Uterus (tissue), 2 donors: Measurements from ENCODE around the gene SERPINI2.

Experiments used
- POLR2A ChIP-seq, 2 donors: fragments of 450-650 bp; IDR thresholded peaks; one replicate each; pipeline ENCODE4 v1.6.1; 2016; ENCODE audit warnings: antibody characterized with exemption in 2 of 2, mild to moderate bottlenecking in 1 of 2, moderate library complexity in 1 of 2
- TF ChIP-seq, protein P1 (sequence below), 4 experiments: fragments of 200-600 bp in 2 of 4; fragments of 450-650 bp in 2 of 4; sonication (generic) in 2 of 4; IDR thresholded peaks; one replicate each; pipeline ENCODE4 v1.5.1; 2016 to 2019; ENCODE audit warnings: antibody characterized with exemption in 4 of 4, mild to moderate bottlenecking in 2 of 4, moderate library complexity in 1 of 4

DNA sequence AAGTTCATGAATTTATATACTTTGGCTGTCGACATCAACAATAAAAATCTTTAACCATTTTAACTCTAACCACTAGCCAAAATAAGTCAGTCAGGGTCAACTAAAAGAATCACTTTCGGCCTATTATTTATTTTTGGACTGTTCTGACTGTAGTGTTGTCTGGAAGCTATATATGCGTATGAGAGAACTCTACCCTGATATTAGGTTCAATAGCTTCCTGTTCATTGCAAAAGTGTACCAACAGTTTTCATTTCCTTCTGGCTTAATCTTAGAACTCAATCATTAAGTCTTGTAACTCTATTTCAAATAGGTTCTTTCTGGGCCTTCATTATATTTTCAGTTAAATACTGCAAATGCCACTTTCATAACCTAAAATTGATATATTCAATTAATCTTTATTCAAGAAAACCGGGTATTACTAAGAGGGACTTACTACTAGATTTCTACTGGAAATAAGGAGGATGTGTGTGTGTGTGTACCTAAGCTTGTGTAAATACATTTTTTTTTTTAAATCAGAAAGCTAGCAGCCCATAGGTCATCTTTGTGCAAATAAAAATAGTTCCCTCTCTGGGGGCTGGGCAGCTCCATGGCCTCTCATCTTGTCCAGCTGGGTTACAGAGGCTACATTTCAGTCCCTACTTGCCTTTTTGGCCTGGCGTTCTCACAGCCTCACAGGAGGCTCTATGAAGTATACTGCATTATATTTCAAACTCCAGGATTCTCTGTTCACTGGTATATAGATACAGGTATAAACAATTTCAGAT, 5.8 kb downstream of the SERPINI2 start:
- TF ChIP-seq POLR2A (IDR thresholded peaks at IDR 0.05), result no peak
- TF ChIP-seq, protein P1, sequence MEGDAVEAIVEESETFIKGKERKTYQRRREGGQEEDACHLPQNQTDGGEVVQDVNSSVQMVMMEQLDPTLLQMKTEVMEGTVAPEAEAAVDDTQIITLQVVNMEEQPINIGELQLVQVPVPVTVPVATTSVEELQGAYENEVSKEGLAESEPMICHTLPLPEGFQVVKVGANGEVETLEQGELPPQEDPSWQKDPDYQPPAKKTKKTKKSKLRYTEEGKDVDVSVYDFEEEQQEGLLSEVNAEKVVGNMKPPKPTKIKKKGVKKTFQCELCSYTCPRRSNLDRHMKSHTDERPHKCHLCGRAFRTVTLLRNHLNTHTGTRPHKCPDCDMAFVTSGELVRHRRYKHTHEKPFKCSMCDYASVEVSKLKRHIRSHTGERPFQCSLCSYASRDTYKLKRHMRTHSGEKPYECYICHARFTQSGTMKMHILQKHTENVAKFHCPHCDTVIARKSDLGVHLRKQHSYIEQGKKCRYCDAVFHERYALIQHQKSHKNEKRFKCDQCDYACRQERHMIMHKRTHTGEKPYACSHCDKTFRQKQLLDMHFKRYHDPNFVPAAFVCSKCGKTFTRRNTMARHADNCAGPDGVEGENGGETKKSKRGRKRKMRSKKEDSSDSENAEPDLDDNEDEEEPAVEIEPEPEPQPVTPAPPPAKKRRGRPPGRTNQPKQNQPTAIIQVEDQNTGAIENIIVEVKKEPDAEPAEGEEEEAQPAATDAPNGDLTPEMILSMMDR (IDR thresholded peaks at IDR 0.05), result no peak
